ELF-1 (cell line): Measurements from ENCODE around the gene COG5.
"Not testable (repeated sequence)": the region's sequence is repeated elsewhere in the genome, so short reads cannot be mapped to it uniquely, and the experiment has no call there.

Experiments
- DNase-seq: peaks from one replicate; pipeline ENCODE4 v3.0.0-alpha.2; 2016; ENCODE audit warnings: low read depth, low spot score

COG5 gene

DNA sequence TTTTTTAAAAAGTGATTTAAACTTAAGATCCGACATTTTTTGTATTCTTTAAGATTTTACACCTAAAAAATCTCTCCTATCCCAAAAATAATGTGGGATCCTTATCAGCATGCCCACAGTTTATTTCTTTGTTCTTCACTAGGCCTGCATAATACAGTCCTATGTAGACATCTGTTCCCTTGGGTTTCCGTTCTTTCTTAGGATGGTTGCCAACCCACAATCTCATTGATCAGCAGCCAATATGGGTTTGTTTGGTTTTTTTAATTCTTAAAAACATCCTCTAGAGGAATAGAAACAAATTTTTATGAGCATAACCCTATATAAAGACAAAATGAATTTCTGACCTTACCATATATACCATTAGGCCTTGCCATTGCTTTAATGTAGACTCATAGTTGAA lies 403.3 kb downstream of the COG5 start:
- no peak for DNase-seq

DNA sequence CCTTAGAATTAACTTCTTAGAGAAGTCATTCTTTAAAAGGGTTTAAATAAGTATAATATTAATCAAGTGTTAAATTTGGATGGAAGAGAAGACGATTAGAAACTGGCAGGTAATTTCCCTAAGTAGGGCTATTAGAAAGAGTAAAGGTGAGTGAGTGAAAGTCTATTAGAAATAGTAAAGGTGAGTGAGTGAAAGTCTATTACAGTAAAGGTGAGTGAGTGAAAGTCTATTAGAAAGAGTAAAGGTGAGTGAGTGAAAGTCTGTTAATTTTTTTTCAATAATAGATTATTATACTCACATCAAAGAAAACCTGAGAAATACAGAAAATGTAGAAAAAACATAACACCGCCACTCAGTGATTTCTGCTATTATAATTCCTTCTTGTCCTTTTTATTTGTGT lies 405.7 kb downstream of the COG5 start:
- no peak for DNase-seq

DNA sequence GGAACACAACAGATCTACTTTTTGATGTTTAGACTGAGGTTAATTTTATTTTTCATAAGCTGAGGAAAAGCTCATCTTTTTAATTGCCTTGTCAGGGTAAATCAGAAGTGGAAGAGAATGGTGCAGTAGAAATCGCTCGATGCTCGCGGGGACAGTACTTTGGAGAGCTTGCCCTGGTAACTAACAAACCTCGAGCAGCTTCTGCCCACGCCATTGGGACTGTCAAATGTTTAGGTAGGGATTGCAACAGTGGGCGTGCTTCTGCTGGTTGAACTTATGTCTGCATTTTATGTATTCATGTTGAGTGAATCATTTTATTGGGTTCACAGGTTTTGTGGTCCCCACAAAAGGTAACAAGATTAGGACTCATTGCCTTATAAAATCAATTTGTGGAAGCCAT lies 406.6 kb downstream of the COG5 start:
- DNase-seq, result no peak

- not testable (repeated sequence) for DNase-seq
Observed at GRCh38 chr7:107155726-107156125, 408.0 kb downstream of the COG5 start.

GRCh38 chr7:107154826-107155225 lies 408.9 kb downstream of the COG5 start:
- DNase-seq, result no peak

- no peak for DNase-seq
Observed at GRCh38 chr7:107152011-107152410, 411.7 kb downstream of the COG5 start.
